WTC11 (cell line): ENCODE data around the gene LATS2. TPM values are rescaled to one million over a fixed set of nuclear protein-coding genes. Genes with fewer than 3 reads are reported as not detected.

Experiments
- ATAC-seq: fragments of 200-7000 bp; cut with Tn5 transposase; 2 replicates; pipeline ENCODE4 v1.10.0; 2021; ENCODE audit warnings: mild to moderate bottlenecking, moderate library complexity
- CTCF ChIA-PET: fragments of 300-600 bp; sonication (Branson Sonifier 250); formaldehyde crosslinking; loops from one replicate; lab custom pipeline; 2021; ENCODE audit warnings: antibody characterized with exemption; lab: Charles Lee
- POLR2A ChIA-PET: fragments of 350-600 bp; sonication (Branson Sonifier 250); formaldehyde crosslinking; loops from one replicate; lab custom pipeline; 2021; ENCODE audit warnings: antibody characterized with exemption; lab: Charles Lee
- DNase-seq: peaks from one replicate; pipeline ENCODE4 v3.0.0; 2021; ENCODE audit warnings: low spot score
- H3K27ac Mint-ChIP-seq: 2 replicates; pipeline ENCODE4 v1.8.0; 2021; ENCODE audit warnings: mixed read lengths
- H3K27me3 Mint-ChIP-seq: 2 replicates; pipeline ENCODE4 v1.8.0; 2021; ENCODE audit warnings: low read depth, mild to moderate bottlenecking, moderate library complexity, mixed read lengths
- H3K36me3 Mint-ChIP-seq: 2 replicates; pipeline ENCODE4 v1.8.0; 2021; ENCODE audit warnings: mixed read lengths
- H3K4me1 Mint-ChIP-seq: 2 replicates; pipeline ENCODE4 v1.8.0; 2022; ENCODE audit warnings: mixed read lengths
- H3K4me3 Mint-ChIP-seq: 2 replicates; pipeline ENCODE4 v1.8.0; 2021; ENCODE audit warnings: mild to moderate bottlenecking, moderate library complexity, mixed read lengths
- H3K9me3 Mint-ChIP-seq: 2 replicates; pipeline ENCODE4 v1.8.0; 2021; ENCODE audit warnings: mixed read lengths
- EMX1 ChIP-seq: fragments of 250-450 bp; sonication (Bioruptor Pico); IDR thresholded peaks from 2 replicates; pipeline ENCODE4 v1.8.0; 2021; ENCODE audit warnings: mild to moderate bottlenecking
- ERG ChIP-seq: fragments of 250-450 bp; sonication (Bioruptor Pico); IDR thresholded peaks from 2 replicates; pipeline ENCODE4 v1.8.0; 2021; ENCODE audit warnings: mild to moderate bottlenecking
- GTF2I ChIP-seq: fragments of 250-450 bp; sonication (Bioruptor Pico); conservative IDR thresholded peaks from 2 replicates; pipeline ENCODE4 v1.4.0; 2021; ENCODE audit warnings: mild to moderate bottlenecking
- JAZF1 ChIP-seq: fragments of 250-450 bp; sonication (Bioruptor Pico); IDR thresholded peaks from 2 replicates; pipeline ENCODE4 v1.9.0; 2021; ENCODE audit warnings: moderate library complexity, mild to moderate bottlenecking, inconsistent platforms
- KAT7 ChIP-seq: sonication (generic); formaldehyde crosslinking; IDR thresholded peaks from 2 replicates; pipeline ENCODE4 v1.8.1; 2023; ENCODE audit warnings: missing genetic modification reagents, mild to moderate bottlenecking, borderline replicate concordance
- MXD4 ChIP-seq: fragments of 250-450 bp; sonication (Bioruptor Pico); IDR thresholded peaks from 2 replicates; pipeline ENCODE4 v1.8.0; 2021; ENCODE audit warnings: mild to moderate bottlenecking, moderate library complexity, borderline replicate concordance
- NFATC4 ChIP-seq: fragments of 250-450 bp; sonication (Bioruptor Pico); IDR thresholded peaks from 2 replicates; pipeline ENCODE4 v1.9.0; 2021; ENCODE audit warnings: mild to moderate bottlenecking
- NR2C2 ChIP-seq: sonication (generic); formaldehyde crosslinking; IDR thresholded peaks from 2 replicates; pipeline ENCODE4 v1.8.0; 2022; ENCODE audit warnings: mild to moderate bottlenecking, missing genetic modification reagents
- PRRX2 ChIP-seq: fragments of 250-450 bp; sonication (Bioruptor Pico); IDR thresholded peaks from 2 replicates; pipeline ENCODE4 v1.8.0; 2021; ENCODE audit warnings: mild to moderate bottlenecking
- RORB ChIP-seq: fragments of 250-450 bp; sonication (Bioruptor Pico); IDR thresholded peaks from 2 replicates; pipeline ENCODE4 v1.9.0; 2021; ENCODE audit warnings: mild to moderate bottlenecking
- SOX15 ChIP-seq: fragments of 250-450 bp; sonication (Bioruptor Pico); IDR thresholded peaks from 2 replicates; pipeline ENCODE4 v1.9.0; 2021; ENCODE audit warnings: mild to moderate bottlenecking
- STAT6 ChIP-seq: sonication (generic); formaldehyde crosslinking; conservative IDR thresholded peaks from 2 replicates; pipeline ENCODE4 v1.8.1; 2023; ENCODE audit warnings: mild to moderate bottlenecking, low read depth, missing genetic modification reagents, moderate library complexity
- ZBTB21 ChIP-seq: sonication (generic); formaldehyde crosslinking; IDR thresholded peaks from 2 replicates; pipeline ENCODE4 v1.8.1; 2023; ENCODE audit warnings: mild to moderate bottlenecking, missing genetic modification reagents, borderline replicate concordance
- ZNF219 ChIP-seq: sonication (generic); formaldehyde crosslinking; IDR thresholded peaks from 2 replicates; pipeline ENCODE4 v1.8.0; 2023; ENCODE audit warnings: missing genetic modification reagents, mild to moderate bottlenecking, borderline replicate concordance
- ZNF532 ChIP-seq: fragments of 250-450 bp; sonication (Bioruptor Pico); IDR thresholded peaks from 2 replicates; pipeline ENCODE4 v1.9.0; 2021; ENCODE audit warnings: mild to moderate bottlenecking, borderline replicate concordance
- total RNA-seq: library from RNA; stranded (reverse); gene quantifications from 3 replicates; pipeline ENCODE4 v1.2.3, GENCODE V29; 2021
- TF ChIP-seq, protein P1 (sequence below): sonication (generic); formaldehyde crosslinking; IDR thresholded peaks from 2 replicates; pipeline ENCODE4 v1.8.1; 2023; ENCODE audit warnings: mild to moderate bottlenecking, missing genetic modification reagents
- TF ChIP-seq, protein P2 (sequence below): sonication (generic); formaldehyde crosslinking; IDR thresholded peaks from 2 replicates; pipeline ENCODE4 v1.8.1; 2022; ENCODE audit warnings: mild to moderate bottlenecking, moderate library complexity, missing genetic modification reagents
- TF ChIP-seq, protein P3 (sequence below): sonication (generic); formaldehyde crosslinking; IDR thresholded peaks from 2 replicates; pipeline ENCODE4 v1.8.1; 2022; ENCODE audit warnings: missing genetic modification reagents, borderline replicate concordance
- TF ChIP-seq, protein P4 (sequence below): sonication (generic); formaldehyde crosslinking; IDR thresholded peaks from 2 replicates; pipeline ENCODE4 v1.8.1; 2023; ENCODE audit warnings: mild to moderate bottlenecking, moderate library complexity, missing genetic modification reagents
- TF ChIP-seq, protein P5 (sequence below): sonication (generic); formaldehyde crosslinking; IDR thresholded peaks from 2 replicates; pipeline ENCODE4 v1.8.1; 2023; ENCODE audit warnings: mild to moderate bottlenecking, missing genetic modification reagents, moderate library complexity

The LATS2 gene
- total RNA-seq, 1 experiment from 2014 or later: 28.9 TPM

DNA sequence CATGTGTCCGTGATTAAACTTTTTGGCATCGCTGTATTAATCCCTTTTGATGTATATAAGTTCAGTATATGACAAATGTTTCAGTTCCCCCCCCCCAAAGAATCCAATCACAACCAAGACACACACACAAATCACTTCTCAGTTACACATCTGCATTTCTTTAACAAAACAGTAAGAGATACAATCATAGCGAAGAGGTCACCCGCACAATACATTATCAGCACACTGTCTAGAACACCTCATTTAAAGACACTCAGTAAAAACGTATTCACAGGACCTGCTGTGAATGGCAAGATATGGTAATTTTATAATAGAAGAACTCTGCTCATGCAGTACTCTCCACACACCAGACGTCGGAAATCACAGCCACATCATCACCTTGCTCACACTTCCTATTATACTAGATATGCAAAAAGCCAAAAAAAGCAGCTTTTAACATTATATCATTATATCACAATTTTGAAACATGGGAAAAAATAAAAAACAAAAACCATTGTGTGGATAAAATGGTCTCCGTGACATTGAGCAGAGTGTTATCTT, 87.4 kb downstream of the LATS2 start:
- Mint-ChIP-seq H3K4me1 (no peaks in the 10 kb centered on the region), H3K4me3 (no peak overlapping the region), H3K27me3 (no peaks in the 10 kb centered on the region), H3K27ac (no peak overlapping the region), H3K9me3 (peaks cover 16% of the 10 kb centered on the region), H3K36me3 (peaks cover 39% of the 10 kb centered on the region)
- TF ChIP-seq, protein P1, sequence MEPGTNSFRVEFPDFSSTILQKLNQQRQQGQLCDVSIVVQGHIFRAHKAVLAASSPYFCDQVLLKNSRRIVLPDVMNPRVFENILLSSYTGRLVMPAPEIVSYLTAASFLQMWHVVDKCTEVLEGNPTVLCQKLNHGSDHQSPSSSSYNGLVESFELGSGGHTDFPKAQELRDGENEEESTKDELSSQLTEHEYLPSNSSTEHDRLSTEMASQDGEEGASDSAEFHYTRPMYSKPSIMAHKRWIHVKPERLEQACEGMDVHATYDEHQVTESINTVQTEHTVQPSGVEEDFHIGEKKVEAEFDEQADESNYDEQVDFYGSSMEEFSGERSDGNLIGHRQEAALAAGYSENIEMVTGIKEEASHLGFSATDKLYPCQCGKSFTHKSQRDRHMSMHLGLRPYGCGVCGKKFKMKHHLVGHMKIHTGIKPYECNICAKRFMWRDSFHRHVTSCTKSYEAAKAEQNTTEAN: no peak
- TF ChIP-seq PRRX2 (CRISPR knock-in tag) (no peak), SOX15 (CRISPR knock-in tag) (no peak), NFATC4 (CRISPR knock-in tag) (no peak), JAZF1 (CRISPR knock-in tag) (no peak), NR2C2 (CRISPR knock-in tag) (no peak), KAT7 (CRISPR knock-in tag) (no peak), EMX1 (CRISPR knock-in tag) (no peak), MXD4 (no peak), ZNF532 (CRISPR knock-in tag) (no peak), STAT6 (no peak), ZBTB21 (CRISPR knock-in tag) (no peak), RORB (no peak), GTF2I (CRISPR knock-in tag) (no peak)
- TF ChIP-seq, protein P2, sequence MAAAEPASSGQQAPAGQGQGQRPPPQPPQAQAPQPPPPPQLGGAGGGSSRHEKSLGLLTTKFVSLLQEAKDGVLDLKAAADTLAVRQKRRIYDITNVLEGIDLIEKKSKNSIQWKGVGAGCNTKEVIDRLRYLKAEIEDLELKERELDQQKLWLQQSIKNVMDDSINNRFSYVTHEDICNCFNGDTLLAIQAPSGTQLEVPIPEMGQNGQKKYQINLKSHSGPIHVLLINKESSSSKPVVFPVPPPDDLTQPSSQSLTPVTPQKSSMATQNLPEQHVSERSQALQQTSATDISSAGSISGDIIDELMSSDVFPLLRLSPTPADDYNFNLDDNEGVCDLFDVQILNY: no peak
- TF ChIP-seq, protein P3, sequence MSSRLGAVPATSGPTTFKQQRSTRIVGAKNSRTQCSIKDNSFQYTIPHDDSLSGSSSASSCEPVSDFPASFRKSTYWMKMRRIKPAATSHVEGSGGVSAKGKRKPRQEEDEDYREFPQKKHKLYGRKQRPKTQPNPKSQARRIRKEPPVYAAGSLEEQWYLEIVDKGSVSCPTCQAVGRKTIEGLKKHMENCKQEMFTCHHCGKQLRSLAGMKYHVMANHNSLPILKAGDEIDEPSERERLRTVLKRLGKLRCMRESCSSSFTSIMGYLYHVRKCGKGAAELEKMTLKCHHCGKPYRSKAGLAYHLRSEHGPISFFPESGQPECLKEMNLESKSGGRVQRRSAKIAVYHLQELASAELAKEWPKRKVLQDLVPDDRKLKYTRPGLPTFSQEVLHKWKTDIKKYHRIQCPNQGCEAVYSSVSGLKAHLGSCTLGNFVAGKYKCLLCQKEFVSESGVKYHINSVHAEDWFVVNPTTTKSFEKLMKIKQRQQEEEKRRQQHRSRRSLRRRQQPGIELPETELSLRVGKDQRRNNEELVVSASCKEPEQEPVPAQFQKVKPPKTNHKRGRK (CRISPR knock-in tag): no peak
- ATAC-seq (no peak), DNase-seq (no peak)
- CTCF ChIA-PET: no interaction called here
- POLR2A ChIA-PET: no interaction called here

GRCh38 chr13:20972731-20973130, 88.7 kb downstream of the LATS2 start:
- peaks cover 39% of the 10 kb centered on the region for H3K36me3 Mint-ChIP-seq
- no peak overlapping the region for H3K4me3 Mint-ChIP-seq
- peaks cover 3% of the 10 kb centered on the region for H3K4me1 Mint-ChIP-seq
- CTCF ChIA-PET: no interaction called here
- H3K27me3 Mint-ChIP-seq: no peaks in the 10 kb centered on the region
- no peak for DNase-seq
- H3K27ac Mint-ChIP-seq: no peak overlapping the region
- H3K9me3 Mint-ChIP-seq: peaks cover 24% of the 10 kb centered on the region
- POLR2A ChIA-PET: no interaction called here
- ATAC-seq: no peak
- TF ChIP-seq, protein P4, sequence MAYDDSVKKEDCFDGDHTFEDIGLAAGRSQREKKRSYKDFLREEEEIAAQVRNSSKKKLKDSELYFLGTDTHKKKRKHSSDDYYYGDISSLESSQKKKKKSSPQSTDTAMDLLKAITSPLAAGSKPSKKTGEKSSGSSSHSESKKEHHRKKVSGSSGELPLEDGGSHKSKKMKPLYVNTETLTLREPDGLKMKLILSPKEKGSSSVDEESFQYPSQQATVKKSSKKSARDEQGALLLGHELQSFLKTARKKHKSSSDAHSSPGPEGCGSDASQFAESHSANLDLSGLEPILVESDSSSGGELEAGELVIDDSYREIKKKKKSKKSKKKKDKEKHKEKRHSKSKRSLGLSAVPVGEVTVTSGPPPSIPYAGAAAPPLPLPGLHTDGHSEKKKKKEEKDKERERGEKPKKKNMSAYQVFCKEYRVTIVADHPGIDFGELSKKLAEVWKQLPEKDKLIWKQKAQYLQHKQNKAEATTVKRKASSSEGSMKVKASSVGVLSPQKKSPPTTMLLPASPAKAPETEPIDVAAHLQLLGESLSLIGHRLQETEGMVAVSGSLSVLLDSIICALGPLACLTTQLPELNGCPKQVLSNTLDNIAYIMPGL (CRISPR knock-in tag): no peak
- TF ChIP-seq, protein P3 (CRISPR knock-in tag): no peak
- TF ChIP-seq ERG (CRISPR knock-in tag): no peak
- no peak for TF ChIP-seq ZNF219 (CRISPR knock-in tag)
- TF ChIP-seq, protein P5, sequence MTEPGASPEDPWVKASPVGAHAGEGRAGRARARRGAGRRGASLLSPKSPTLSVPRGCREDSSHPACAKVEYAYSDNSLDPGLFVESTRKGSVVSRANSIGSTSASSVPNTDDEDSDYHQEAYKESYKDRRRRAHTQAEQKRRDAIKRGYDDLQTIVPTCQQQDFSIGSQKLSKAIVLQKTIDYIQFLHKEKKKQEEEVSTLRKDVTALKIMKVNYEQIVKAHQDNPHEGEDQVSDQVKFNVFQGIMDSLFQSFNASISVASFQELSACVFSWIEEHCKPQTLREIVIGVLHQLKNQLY: no peak
